HG03064 (cell line): ENCODE data around the gene BUB3.
A peak's percentile ranks its signal among the peaks of the same experiment; 100 is the strongest.
"Not testable (repeated sequence)": the region's sequence is repeated elsewhere in the genome, so short reads cannot be mapped to it uniquely, and the experiment has no call there.

ENCODE experiments used
- ATAC-seq: cut with Tn5 transposase; IDR thresholded peaks from one replicate; pipeline ENCODE4 v1.9.1; 2021; ENCODE audit warnings: low read depth; ENCODE audit not compliant: unreplicated experiment

BUB3 gene

GRCh38 chr10:123150986-123151736, 3.0 kb upstream of the BUB3 start:
- no peak for ATAC-seq

GRCh38 chr10:123151737-123152135, 2.5 kb upstream of the BUB3 start:
- no peak for ATAC-seq

GRCh38 chr10:123153486-123154091, 613 bp upstream of the BUB3 start:
- no peak for ATAC-seq

- ATAC-seq, result peak; percentile 54
Measured at GRCh38 chr10:123154711-123155505, 706 bp downstream of the BUB3 start.

GRCh38 chr10:123156078-123156477, 1.9 kb downstream of the BUB3 start:
- ATAC-seq, result no peak

GRCh38 chr10:123157210-123157609, 3.0 kb downstream of the BUB3 start:
- ATAC-seq, result no peak

- ATAC-seq, result no peak
Measured at GRCh38 chr10:123158682-123159081, 4.5 kb downstream of the BUB3 start.

GRCh38 chr10:123160311-123160980, 6.2 kb downstream of the BUB3 start:
- ATAC-seq, result no peak

GRCh38 chr10:123164319-123164718, 10.1 kb downstream of the BUB3 start:
- no peak for ATAC-seq

GRCh38 chr10:123165445-123166072, 11.4 kb downstream of the BUB3 start:
- ATAC-seq, result no peak

GRCh38 chr10:123166618-123167017, 12.4 kb downstream of the BUB3 start:
- no peak for ATAC-seq

- ATAC-seq, result no peak
Measured at GRCh38 chr10:123170961-123171360, 16.8 kb downstream of the BUB3 start.

- ATAC-seq, result not testable (repeated sequence)
Measured at GRCh38 chr10:123171616-123172015, 17.4 kb downstream of the BUB3 start.

GRCh38 chr10:123175389-123176387, 21.5 kb downstream of the BUB3 start:
- no peak for ATAC-seq

GRCh38 chr10:123178390-123178789, 24.2 kb downstream of the BUB3 start:
- not testable (repeated sequence) for ATAC-seq

- ATAC-seq, result no peak
Measured at GRCh38 chr10:123180101-123181090, 26.2 kb downstream of the BUB3 start.

- no peak for ATAC-seq
Measured at GRCh38 chr10:123183724-123184123, 29.5 kb downstream of the BUB3 start.

GRCh38 chr10:123187781-123188180, 33.6 kb downstream of the BUB3 start:
- ATAC-seq, result no peak
